Hepatocyte (in vitro differentiated cells): ENCODE measurements around the gene POLK.
"Not testable (repeated sequence)": the region's sequence is repeated elsewhere in the genome, so short reads cannot be mapped to it uniquely, and the experiment has no call there.

Experiments used
- EZH2 ChIP-seq: fragments of 200-600 bp; sonication (generic); IDR thresholded peaks from 2 replicates; pipeline ENCODE4 v1.6.1; 2016; ENCODE audit warnings: antibody characterized with exemption, mild to moderate bottlenecking, borderline replicate concordance
- TF ChIP-seq, protein P1 (sequence below): fragments of 200-600 bp; sonication (generic); IDR thresholded peaks from 2 replicates; pipeline ENCODE4 v1.5.1; 2016; ENCODE audit warnings: antibody characterized with exemption, mild to moderate bottlenecking; ENCODE audit not compliant: poor library complexity

DNA sequence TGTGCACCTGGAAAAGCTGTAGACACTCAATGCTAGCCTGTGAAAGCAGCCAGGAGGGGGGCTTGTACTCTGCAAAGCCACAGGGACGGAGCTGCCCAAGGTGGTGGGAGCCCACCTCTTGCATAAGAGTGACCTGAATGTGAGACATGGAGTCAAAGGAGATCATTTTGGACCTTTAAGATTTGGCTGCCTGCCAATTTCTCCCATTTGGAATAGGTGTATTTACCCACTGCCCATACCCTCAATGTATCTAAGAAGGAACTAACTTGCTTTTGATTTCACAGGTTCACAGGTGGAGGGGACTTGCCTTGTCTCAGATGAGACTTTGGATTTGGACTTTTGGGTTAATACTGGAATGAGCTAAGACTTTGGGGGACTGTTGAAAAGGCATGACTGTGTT lies 12.8 kb upstream of the POLK start:
- TF ChIP-seq EZH2, result not testable (repeated sequence)
- TF ChIP-seq, protein P1, sequence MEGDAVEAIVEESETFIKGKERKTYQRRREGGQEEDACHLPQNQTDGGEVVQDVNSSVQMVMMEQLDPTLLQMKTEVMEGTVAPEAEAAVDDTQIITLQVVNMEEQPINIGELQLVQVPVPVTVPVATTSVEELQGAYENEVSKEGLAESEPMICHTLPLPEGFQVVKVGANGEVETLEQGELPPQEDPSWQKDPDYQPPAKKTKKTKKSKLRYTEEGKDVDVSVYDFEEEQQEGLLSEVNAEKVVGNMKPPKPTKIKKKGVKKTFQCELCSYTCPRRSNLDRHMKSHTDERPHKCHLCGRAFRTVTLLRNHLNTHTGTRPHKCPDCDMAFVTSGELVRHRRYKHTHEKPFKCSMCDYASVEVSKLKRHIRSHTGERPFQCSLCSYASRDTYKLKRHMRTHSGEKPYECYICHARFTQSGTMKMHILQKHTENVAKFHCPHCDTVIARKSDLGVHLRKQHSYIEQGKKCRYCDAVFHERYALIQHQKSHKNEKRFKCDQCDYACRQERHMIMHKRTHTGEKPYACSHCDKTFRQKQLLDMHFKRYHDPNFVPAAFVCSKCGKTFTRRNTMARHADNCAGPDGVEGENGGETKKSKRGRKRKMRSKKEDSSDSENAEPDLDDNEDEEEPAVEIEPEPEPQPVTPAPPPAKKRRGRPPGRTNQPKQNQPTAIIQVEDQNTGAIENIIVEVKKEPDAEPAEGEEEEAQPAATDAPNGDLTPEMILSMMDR, result not testable (repeated sequence)
